K562 (cell line): ENCODE data around the gene LRFN4. TPM values are rescaled to one million over a fixed set of nuclear protein-coding genes. Genes with fewer than 3 reads are reported as not detected.

Source experiments
- ARID1B ChIP-seq: fragments of 450-650 bp; IDR thresholded peaks from 2 replicates; pipeline ENCODE4 v1.6.1; 2016; ENCODE audit warnings: antibody characterized with exemption, mild to moderate bottlenecking, inconsistent platforms
- BCLAF1 ChIP-seq, 2 experiments: fragments of 450-650 bp in 1 of 2; IDR thresholded peaks; 2 replicates each; pipeline ENCODE4 v1.6.1; 2011 to 2017; ENCODE audit warnings: low read depth in 2 of 2, antibody characterized with exemption in 1 of 2, borderline replicate concordance in 1 of 2, low read length in 1 of 2, mild to moderate bottlenecking in 1 of 2, mixed read lengths in 1 of 2; ENCODE audit not compliant: control insufficient read depth in 1 of 2
- BCOR ChIP-seq: fragments of 450-650 bp; IDR thresholded peaks from 2 replicates; pipeline ENCODE4 v1.6.1; 2016
- CHD2 ChIP-seq: IDR thresholded peaks from 2 replicates; pipeline ENCODE4 v1.6.1; 2011; ENCODE audit warnings: low read depth, low read length
- GATAD2B ChIP-seq: fragments of 450-650 bp; IDR thresholded peaks from 2 replicates; pipeline ENCODE4 v1.6.1; 2017; ENCODE audit warnings: mild to moderate bottlenecking, borderline replicate concordance
- KLF13 ChIP-seq: fragments of 450-650 bp; IDR thresholded peaks from 2 replicates; pipeline ENCODE4 v1.6.1; 2016; ENCODE audit warnings: missing genetic modification characterization, low read depth, mild to moderate bottlenecking, missing compliant biosample characterization, moderate library complexity, borderline replicate concordance
- PHF20 ChIP-seq: fragments of 450-650 bp; IDR thresholded peaks from 2 replicates; pipeline ENCODE4 v1.6.1; 2018; ENCODE audit not compliant: partially characterized antibody
- RBM17 ChIP-seq: fragments of 200-400 bp; formaldehyde crosslinking; IDR thresholded peaks from 2 replicates; pipeline ENCODE4 v1.6.1; 2017; ENCODE audit warnings: low read depth, mild to moderate bottlenecking, low read length, borderline replicate concordance
- RFX1 ChIP-seq: fragments of 450-650 bp; IDR thresholded peaks from 2 replicates; pipeline ENCODE4 v1.6.1; 2016; ENCODE audit warnings: mild to moderate bottlenecking, moderate library complexity
- SPI1 ChIP-seq: IDR thresholded peaks from 2 replicates; pipeline ENCODE4 v1.6.1; 2011; ENCODE audit warnings: low read depth, low read length, control low read depth, borderline replicate concordance
- ZBTB12 ChIP-seq: fragments of 250-450 bp; sonication (Bioruptor Pico); IDR thresholded peaks from 2 replicates; pipeline ENCODE4 v1.4.0; 2020
- ZNF253 ChIP-seq: fragments of 250-450 bp; sonication (Bioruptor Pico); conservative IDR thresholded peaks from 2 replicates; pipeline ENCODE4 v1.6.1; 2021; ENCODE audit warnings: mild to moderate bottlenecking
- ZNF764 ChIP-seq: fragments of 250-450 bp; sonication (Bioruptor Pico); IDR thresholded peaks from 2 replicates; pipeline ENCODE4 v1.4.0; 2020; ENCODE audit warnings: low read depth, mild to moderate bottlenecking, moderate library complexity
- ZNF766 ChIP-seq: fragments of 200-800 bp; sonication (Bioruptor generic); conservative IDR thresholded peaks from 2 replicates; pipeline ENCODE4 v1.6.1; 2016; ENCODE audit warnings: missing genetic modification characterization, missing compliant biosample characterization
- ZSCAN32 ChIP-seq: fragments of 450-650 bp; formaldehyde crosslinking; IDR thresholded peaks from 2 replicates; pipeline ENCODE4 v1.4.0; 2020; ENCODE audit warnings: mild to moderate bottlenecking, moderate library complexity
- polyA plus RNA-seq, 8 experiments: library from polyadenylated mRNA; depleted of rRNA in 4 of 8; stranded (reverse) in 5 of 8; unstranded in 3 of 8; fragments of >200 nt; fragmentation: Nextera tagmentation in 2 of 8; fragmentation: Illumina TruSeq in 1 of 8; extraction: Ambion mirVana in 2 of 8; extraction: Trizol in 1 of 8; gene quantifications; 2 replicates each; pipeline versions ENCODE4 v1.2.1 to v1.2.3, GENCODE V29; 2011 to 2014; ENCODE audit warnings: inconsistent platforms in 1 of 8, missing spikeins in 1 of 8
- total RNA-seq, 7 experiments: library from RNA; depleted of rRNA in 6 of 7; stranded (reverse); fragments of >200 nt in 6 of 7; fragmentation: Illumina TruSeq in 2 of 7; extraction: Trizol in 2 of 7; gene quantifications; 2 replicates each; pipeline versions ENCODE4 v1.2.1 to v1.2.3, GENCODE V29; 2011 to 2021; ENCODE audit warnings: low replicate concordance in 1 of 7
- TF ChIP-seq, protein P1 (sequence below): sonication (generic); formaldehyde crosslinking; IDR thresholded peaks from 2 replicates; pipeline ENCODE4 v1.8.0; 2022; ENCODE audit warnings: missing genetic modification reagents, mild to moderate bottlenecking, borderline replicate concordance
- TF ChIP-seq, protein P2 (sequence below): fragments of 250-450 bp; sonication (Bioruptor Pico); IDR thresholded peaks from 2 replicates; pipeline ENCODE4 v1.4.0; 2020; ENCODE audit warnings: mild to moderate bottlenecking, moderate library complexity, borderline replicate concordance
- TF ChIP-seq, protein P3 (sequence below): fragments of 450-650 bp; IDR thresholded peaks from 2 replicates; pipeline ENCODE4 v1.6.1; 2018; ENCODE audit warnings: mild to moderate bottlenecking, low read depth; ENCODE audit not compliant: partially characterized antibody

LRFN4 gene
- total and polyA plus RNA-seq, 9 of the 15 experiments (the other 6 are each of a cell fraction or from before 2014, with no cell fraction given) = 0.10 to 60.1 (median 6.7) TPM

GRCh38 chr11:66842896-66843775, 13.7 kb upstream of the LRFN4 start, which contains the start of gene RCE1 (continued):
- TF ChIP-seq, protein P1, sequence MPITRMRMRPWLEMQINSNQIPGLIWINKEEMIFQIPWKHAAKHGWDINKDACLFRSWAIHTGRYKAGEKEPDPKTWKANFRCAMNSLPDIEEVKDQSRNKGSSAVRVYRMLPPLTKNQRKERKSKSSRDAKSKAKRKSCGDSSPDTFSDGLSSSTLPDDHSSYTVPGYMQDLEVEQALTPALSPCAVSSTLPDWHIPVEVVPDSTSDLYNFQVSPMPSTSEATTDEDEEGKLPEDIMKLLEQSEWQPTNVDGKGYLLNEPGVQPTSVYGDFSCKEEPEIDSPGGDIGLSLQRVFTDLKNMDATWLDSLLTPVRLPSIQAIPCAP = no peak
- TF ChIP-seq PHF20 (peak; percentile 75), CHD2 (no peak), ARID1B (no peak), ZBTB12 (CRISPR knock-in tag) (peak; percentile 99), BCLAF1 (IDR thresholded peaks at IDR 0.05; ENCODE audit: borderline replicate concordance in 1 of 2, control insufficient read depth in 1 of 2, low read depth in 2 of 2, low read length in 1 of 2) (no peak), ZSCAN32 (CRISPR knock-in tag) (no peak), KLF13 (peak; percentile 57; the same call in 1 of the 2 replicates), RBM17 (no peak), ZNF764 (CRISPR knock-in tag) (no peak), SPI1 (no peak), ZNF766 (CRISPR knock-in tag) (no peak), GATAD2B (peak; percentile 97), ZNF253 (CRISPR knock-in tag) (no peak), BCOR (no peak), RFX1 (no peak)
- TF ChIP-seq, protein P2, sequence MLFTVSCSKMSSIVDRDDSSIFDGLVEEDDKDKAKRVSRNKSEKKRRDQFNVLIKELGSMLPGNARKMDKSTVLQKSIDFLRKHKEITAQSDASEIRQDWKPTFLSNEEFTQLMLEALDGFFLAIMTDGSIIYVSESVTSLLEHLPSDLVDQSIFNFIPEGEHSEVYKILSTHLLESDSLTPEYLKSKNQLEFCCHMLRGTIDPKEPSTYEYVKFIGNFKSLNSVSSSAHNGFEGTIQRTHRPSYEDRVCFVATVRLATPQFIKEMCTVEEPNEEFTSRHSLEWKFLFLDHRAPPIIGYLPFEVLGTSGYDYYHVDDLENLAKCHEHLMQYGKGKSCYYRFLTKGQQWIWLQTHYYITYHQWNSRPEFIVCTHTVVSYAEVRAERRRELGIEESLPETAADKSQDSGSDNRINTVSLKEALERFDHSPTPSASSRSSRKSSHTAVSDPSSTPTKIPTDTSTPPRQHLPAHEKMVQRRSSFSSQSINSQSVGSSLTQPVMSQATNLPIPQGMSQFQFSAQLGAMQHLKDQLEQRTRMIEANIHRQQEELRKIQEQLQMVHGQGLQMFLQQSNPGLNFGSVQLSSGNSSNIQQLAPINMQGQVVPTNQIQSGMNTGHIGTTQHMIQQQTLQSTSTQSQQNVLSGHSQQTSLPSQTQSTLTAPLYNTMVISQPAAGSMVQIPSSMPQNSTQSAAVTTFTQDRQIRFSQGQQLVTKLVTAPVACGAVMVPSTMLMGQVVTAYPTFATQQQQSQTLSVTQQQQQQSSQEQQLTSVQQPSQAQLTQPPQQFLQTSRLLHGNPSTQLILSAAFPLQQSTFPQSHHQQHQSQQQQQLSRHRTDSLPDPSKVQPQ (CRISPR knock-in tag) = no peak
- TF ChIP-seq, protein P3, sequence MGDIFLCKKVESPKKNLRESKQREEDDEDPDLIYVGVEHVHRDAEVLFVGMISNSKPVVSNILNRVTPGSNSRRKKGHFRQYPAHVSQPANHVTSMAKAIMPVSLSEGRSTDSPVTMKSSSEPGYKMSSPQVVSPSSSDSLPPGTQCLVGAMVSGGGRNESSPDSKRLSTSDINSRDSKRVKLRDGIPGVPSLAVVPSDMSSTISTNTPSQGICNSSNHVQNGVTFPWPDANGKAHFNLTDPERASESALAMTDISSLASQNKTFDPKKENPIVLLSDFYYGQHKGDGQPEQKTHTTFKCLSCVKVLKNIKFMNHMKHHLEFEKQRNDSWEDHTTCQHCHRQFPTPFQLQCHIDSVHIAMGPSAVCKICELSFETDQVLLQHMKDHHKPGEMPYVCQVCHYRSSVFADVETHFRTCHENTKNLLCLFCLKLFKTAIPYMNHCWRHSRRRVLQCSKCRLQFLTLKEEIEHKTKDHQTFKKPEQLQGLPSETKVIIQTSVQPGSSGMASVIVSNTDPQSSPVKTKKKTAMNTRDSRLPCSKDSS = no peak
